SH-SY5Y (cell line): ENCODE measurements around the gene SCN7A.

Source experiments
- GATA2 ChIP-seq: IDR thresholded peaks from 2 replicates; pipeline ENCODE4 v1.6.1; 2011; ENCODE audit warnings: mild to moderate bottlenecking, low read depth, low read length
- GATA3 ChIP-seq: IDR thresholded peaks from 2 replicates; pipeline ENCODE4 v1.6.1; 2011; ENCODE audit warnings: low read depth, mild to moderate bottlenecking, low read length, moderate library complexity

DNA sequence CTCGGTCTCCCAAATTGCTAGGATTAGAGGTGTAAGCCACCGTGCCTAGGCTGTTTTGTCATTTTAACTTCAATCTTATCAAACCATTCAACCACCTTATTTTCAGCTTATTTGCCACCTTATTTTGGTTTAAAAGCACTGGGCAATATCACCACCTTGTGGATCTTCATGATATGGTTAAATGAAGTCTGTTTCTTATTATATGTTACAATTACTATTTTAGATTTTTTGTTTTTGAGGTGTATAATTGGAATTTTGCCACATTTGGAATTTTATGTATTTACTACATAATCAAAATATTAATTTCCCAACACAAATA is 74.5 kb downstream of the SCN7A start:
- no peak for TF ChIP-seq GATA2
- TF ChIP-seq GATA3, result no peak
